ENCODE results near the gene HOXD11.

DNA sequence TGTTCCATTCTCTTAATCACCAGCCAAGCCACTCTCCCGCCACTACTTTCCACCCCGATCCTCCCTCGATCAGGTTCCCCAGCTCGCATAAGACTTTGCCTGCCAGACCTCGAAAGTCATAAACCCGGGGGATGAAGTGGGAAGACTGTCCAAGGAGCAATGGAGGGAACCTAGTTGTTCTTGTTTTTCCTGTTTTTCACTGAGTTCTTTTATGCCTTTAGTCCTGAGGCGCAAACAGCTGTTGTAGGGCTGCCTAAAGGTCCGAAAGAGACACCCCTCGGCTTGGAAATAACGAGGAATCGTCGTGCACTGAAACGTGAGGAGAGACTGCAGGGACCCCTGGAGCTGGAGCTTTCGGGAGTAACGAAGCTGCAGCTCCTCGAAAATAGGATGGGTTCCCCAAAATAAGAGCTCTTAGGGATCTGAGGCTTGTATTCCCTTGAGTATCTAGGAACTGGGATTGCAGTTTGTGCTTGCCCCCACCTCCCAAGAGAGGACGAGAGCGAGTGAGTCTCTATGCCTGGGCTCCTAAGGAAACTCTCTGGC, 9.2 kb upstream of the HOXD11 start:
- no peak for TF ChIP-seq POLR2AphosphoS5 (IDR thresholded peaks at IDR 0.05; ENCODE audit: low read depth, low read length)
- no peak for TF ChIP-seq TAF1 (IDR thresholded peaks at IDR 0.05; ENCODE audit: borderline replicate concordance, low read depth, low read length)

All from GM12892 (cell line).